AG09309 (cell line): Measurements from ENCODE around the gene MYLK.
"Not testable (repeated sequence)": the region's sequence is repeated elsewhere in the genome, so short reads cannot be mapped to it uniquely, and the experiment has no call there.

Source experiments
- DNase-seq: peaks from one replicate; pipeline ENCODE4 v3.0.0-alpha.2; 2010; ENCODE audit warnings: low read depth
- H3K4me3 ChIP-seq: 2 replicates; pipeline ENCODE4 v1.5.1; 2011; ENCODE audit warnings: mild to moderate bottlenecking, low read depth, low read length, moderate library complexity; ENCODE audit not compliant: control insufficient read depth
- CTCF ChIP-seq: IDR thresholded peaks from 2 replicates; pipeline ENCODE4 v1.5.1; 2011; ENCODE audit warnings: mild to moderate bottlenecking, low read depth, low read length, inconsistent platforms; ENCODE audit not compliant: insufficient read depth, control insufficient read depth; ENCODE audit errors: missing control alignments

The MYLK gene

GRCh38 chr3:123621186-123621849 lies 262.8 kb downstream of the MYLK start:
- no peak for TF ChIP-seq CTCF
- H3K4me3 ChIP-seq = no peak overlapping the region
- no peak for DNase-seq

GRCh38 chr3:123620343-123620742 lies 263.8 kb downstream of the MYLK start:
- no peak for TF ChIP-seq CTCF
- DNase-seq = no peak
- H3K4me3 ChIP-seq = no peak overlapping the region

- TF ChIP-seq CTCF = no peak
- H3K4me3 ChIP-seq = no peak overlapping the region
- no peak for DNase-seq
Measured at GRCh38 chr3:123618768-123619484, 265.2 kb downstream of the MYLK start.

DNA sequence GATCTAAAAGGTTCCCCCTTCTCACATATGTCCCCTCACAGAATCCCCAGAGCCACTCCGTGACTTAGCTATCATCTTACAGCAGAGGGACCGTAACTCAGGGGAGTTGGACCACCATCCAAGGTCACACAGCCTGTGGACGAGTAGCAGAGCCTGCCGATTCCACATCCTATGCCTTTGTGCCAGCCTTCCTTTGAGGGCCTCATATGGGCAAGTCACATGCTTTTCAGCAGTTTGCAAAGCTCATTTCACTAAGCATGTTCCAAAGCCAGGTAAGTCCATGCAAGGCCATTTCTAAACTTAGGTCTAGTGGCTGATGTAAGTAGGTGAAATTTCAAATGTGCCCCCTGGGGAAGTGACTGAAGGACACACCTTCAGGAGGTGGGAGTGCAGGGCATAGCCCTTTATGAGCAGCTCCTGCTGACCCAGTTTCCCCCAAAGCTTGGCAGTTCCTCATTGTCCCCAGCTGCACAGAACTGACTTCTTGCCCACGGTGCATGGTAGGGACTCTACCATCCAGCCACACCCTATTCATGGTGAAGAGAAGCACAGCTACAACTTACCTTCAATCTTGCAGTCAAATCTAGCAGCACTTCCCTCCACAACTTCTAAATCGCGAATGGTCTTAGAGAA lies 265.9 kb downstream of the MYLK start:
- no peak for TF ChIP-seq CTCF
- DNase-seq = no peak
- no peak overlapping the region for H3K4me3 ChIP-seq

- H3K4me3 ChIP-seq = no peak overlapping the region
- no peak for TF ChIP-seq CTCF
- DNase-seq = no peak
Measured at GRCh38 chr3:123616593-123616992, 267.5 kb downstream of the MYLK start.

GRCh38 chr3:123613543-123613942 lies 270.6 kb downstream of the MYLK start:
- no peak for TF ChIP-seq CTCF
- no peak for DNase-seq
- H3K4me3 ChIP-seq = no peak overlapping the region

DNA sequence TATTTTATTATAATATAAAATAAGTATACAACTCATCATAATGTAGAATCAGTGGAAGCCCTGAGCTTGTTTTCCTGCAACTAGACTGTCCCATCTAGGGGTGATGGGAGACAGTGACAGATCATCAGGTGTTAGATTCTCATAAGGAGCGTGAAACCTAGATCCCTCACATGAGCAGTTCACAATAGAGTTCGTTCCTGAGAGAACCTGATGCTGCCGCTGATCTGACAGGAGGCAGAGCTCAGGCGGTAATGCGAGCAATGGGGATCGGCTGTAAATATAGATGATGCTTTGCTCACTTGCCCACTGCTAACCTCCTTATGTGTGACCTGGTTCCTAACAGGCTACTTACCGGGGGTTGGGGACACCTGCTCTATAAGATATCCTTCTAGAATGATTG lies 272.5 kb downstream of the MYLK start:
- H3K4me3 ChIP-seq, DNase-seq: not testable (repeated sequence)
